Colonic mucosa (tissue), 4 donors: Measurements from ENCODE around the gene TIRAP. TPM values are rescaled to one million over a fixed set of nuclear protein-coding genes. Genes with fewer than 3 reads are reported as not detected.

Experiments used
- DNase-seq: peaks from one replicate; pipeline ENCODE4 v3.0.0-alpha.2; 2020
- H3K27ac ChIP-seq: fragments of 200-600 bp; one replicate; pipeline ENCODE4 v1.8.0; 2021
- H3K27me3 ChIP-seq: fragments of 200-600 bp; one replicate; pipeline ENCODE4 v1.8.0; 2021
- H3K36me3 ChIP-seq: fragments of 200-600 bp; one replicate; pipeline ENCODE4 v1.8.0; 2021
- H3K4me1 ChIP-seq: fragments of 200-600 bp; one replicate; pipeline ENCODE4 v1.8.0; 2021; ENCODE audit warnings: mild to moderate bottlenecking
- H3K4me3 ChIP-seq: fragments of 200-600 bp; one replicate; pipeline ENCODE4 v1.8.0; 2021
- H3K9ac ChIP-seq, 2 donors: one replicate each; pipeline ENCODE4 v1.7.0; 2013; ENCODE audit warnings: control low read depth in 2 of 2, low read depth in 2 of 2, low read length in 2 of 2
- H3K9me3 ChIP-seq: fragments of 200-600 bp; one replicate; pipeline ENCODE4 v1.8.0; 2021
- intact Hi-C: fragments of 100-400 bp; cut with DNase I; formaldehyde crosslinking; loops from one replicate; pipeline ENCODE4 v1.14.1; 2022
- total RNA-seq, 2 donors: library from RNA; stranded (reverse); fragmentation: NEBNext Ultra II Directional in 1 of 2; extraction: Animal tissue kit (Norgen Biotek cat#: 25700) in 1 of 2; gene quantifications; one replicate each; pipeline ENCODE4 v1.2.1, GENCODE V29; 2021
- TF ChIP-seq, protein P1 (sequence below): fragments of 200-600 bp; IDR thresholded peaks from one replicate; pipeline ENCODE4 v1.8.0; 2022; ENCODE audit warnings: antibody characterized with exemption, mild to moderate bottlenecking
- donor health status: healthy.
- donor health status: DM: no; HTN: no; CAD: no.
- donor health status: DM: no; HTN: no; CAD: no.

The TIRAP gene
- total RNA-seq, 2 donors from 2014 or later, result 16.4 to 17.8 TPM

DNA sequence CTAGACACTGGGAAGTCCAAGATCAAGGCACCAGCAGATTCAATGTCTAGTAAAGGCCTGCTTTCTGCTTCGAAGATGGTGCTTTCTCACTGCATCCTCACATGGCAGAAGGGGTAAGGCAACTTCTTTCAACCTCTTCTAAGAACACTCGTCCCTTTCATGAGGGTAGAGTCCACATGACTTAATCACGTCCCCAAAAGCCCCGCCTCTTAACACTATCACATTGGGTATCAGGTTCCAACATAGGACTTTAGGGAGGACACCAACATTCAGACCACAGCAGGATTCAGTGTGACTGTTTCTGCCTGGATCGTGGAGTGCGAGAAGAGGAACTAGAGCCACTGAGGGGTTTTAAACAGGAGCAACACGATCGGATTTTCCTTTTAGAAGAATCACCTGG is 3.7 kb upstream of the TIRAP start:
- Histone ChIP-seq H3K9me3 (no peaks in the 10 kb centered on the region), H3K9ac (no peak overlapping the region), H3K36me3 (no peaks in the 10 kb centered on the region), H3K4me3 (no peak overlapping the region), H3K4me1 (peaks cover 6% of the 10 kb centered on the region), H3K27ac (no peak overlapping the region), H3K27me3 (no peaks in the 10 kb centered on the region)
- DNase-seq, result no peak
- TF ChIP-seq, protein P1, sequence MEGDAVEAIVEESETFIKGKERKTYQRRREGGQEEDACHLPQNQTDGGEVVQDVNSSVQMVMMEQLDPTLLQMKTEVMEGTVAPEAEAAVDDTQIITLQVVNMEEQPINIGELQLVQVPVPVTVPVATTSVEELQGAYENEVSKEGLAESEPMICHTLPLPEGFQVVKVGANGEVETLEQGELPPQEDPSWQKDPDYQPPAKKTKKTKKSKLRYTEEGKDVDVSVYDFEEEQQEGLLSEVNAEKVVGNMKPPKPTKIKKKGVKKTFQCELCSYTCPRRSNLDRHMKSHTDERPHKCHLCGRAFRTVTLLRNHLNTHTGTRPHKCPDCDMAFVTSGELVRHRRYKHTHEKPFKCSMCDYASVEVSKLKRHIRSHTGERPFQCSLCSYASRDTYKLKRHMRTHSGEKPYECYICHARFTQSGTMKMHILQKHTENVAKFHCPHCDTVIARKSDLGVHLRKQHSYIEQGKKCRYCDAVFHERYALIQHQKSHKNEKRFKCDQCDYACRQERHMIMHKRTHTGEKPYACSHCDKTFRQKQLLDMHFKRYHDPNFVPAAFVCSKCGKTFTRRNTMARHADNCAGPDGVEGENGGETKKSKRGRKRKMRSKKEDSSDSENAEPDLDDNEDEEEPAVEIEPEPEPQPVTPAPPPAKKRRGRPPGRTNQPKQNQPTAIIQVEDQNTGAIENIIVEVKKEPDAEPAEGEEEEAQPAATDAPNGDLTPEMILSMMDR, result no peak
- intact Hi-C loops, result no loop called here

DNA sequence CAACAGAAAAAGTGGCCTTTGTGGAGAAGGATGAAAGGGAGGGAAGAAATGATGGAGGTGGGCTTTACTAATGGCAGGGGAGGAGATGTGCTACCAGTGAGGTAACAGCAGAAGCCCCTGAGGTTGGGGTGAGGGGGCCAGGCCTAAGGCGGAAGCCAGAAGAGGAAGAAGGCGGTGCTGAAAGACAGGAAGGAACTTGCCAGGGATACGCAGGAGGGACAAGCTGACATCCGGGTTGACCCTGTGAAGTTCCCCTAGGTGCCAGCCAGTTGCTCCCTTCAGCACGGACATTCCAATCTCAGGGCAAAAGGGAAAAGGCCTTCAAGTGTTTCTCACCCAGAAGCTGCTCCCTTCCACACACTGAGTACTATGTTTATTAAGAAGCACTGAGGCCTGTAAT is 2.3 kb upstream of the TIRAP start:
- TF ChIP-seq, protein P1, result no peak
- no peak overlapping the region for H3K9ac ChIP-seq
- no peaks in the 10 kb centered on the region for H3K27me3 ChIP-seq
- no peak for DNase-seq
- H3K4me3 ChIP-seq, result no peak overlapping the region
- intact Hi-C loops, result no loop called here
- peaks cover 7% of the 10 kb centered on the region for H3K4me1 ChIP-seq
- H3K9me3 ChIP-seq, result no peaks in the 10 kb centered on the region
- no peaks in the 10 kb centered on the region for H3K36me3 ChIP-seq
- H3K27ac ChIP-seq, result no peak overlapping the region

DNA sequence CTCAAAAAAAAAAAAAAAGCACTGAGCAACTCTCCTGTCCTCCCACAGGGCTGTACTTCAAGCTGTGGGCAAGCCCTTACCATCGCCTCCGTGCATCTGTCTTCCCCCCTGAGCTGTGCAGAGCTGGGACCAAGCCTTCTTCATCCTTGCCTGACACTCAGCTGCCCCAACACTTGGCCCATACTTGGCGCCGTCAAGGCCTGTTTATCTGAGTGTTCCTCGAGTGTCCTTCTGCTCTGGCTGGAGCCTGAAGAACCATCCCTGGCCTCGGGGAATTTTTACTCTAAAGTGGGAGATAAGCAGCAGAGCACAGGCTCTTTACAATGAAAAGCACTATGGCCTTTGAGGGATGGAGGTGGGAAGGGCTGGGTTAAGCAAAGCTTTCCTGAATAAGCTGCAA is 1.6 kb upstream of the TIRAP start:
- Histone ChIP-seq H3K9me3 (no peaks in the 10 kb centered on the region), H3K4me1 (peaks cover 7% of the 10 kb centered on the region), H3K4me3 (no peak overlapping the region), H3K9ac (no peak overlapping the region), H3K36me3 (no peaks in the 10 kb centered on the region), H3K27ac (no peak overlapping the region), H3K27me3 (no peaks in the 10 kb centered on the region)
- TF ChIP-seq, protein P1, result no peak
- intact Hi-C loops, result no loop called here
- no peak for DNase-seq

DNA sequence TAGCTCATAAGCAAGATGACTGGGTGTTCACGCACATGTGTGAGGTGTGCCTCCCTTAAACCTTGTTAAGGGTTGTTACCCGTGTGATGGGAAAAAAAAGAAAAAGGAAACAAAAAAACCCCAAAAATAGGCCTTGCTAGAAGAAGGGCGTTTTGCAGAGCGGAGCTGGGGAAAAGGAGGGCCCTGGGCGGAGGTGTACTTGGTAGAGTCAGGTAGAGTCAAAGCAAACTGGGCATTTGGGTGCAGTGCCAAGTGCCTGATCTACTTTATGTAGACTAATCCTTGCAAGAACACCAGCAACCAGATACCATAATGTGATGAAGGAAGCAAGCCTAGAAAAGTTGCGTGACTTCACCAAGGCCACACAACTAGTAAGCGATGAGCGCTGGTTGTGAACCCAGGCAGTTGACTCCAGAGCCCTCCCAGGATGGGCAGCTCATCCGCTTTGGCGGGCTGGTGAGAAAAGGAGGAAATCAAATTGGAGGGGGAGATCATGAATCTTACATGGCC is 1.2 kb upstream of the TIRAP start:
- intact Hi-C loops, result no loop called here
- TF ChIP-seq, protein P1, result no peak

DNA sequence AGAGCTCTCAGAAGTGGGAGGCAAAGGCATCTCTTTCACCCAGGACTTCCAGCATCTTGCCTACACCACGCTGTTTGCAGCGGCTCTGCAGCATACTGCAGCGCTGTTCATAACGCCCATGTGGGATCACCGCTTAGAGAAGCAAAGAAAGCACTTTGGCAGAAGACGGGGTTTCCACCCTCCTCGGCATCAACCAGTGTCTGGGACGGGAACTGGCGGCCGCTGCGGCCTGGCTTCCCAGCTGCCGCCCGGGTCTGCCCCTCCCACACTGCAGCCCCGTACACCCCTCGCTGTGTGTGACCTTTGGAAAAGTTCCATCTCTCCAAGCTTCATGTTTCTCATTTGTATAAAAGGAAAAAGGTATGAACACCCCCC is 545 bp upstream of the TIRAP start:
- peaks cover 7% of the 10 kb centered on the region for H3K4me1 ChIP-seq
- H3K9ac ChIP-seq, result peak overlapping the region; percentile 60 to 90
- no peaks in the 10 kb centered on the region for H3K36me3 ChIP-seq
- TF ChIP-seq, protein P1, result no peak
- H3K4me3 ChIP-seq, result peak overlapping the region; percentile 76
- H3K27me3 ChIP-seq, result no peaks in the 10 kb centered on the region
- H3K27ac ChIP-seq, result peak overlapping the region; percentile 95
- DNase-seq, result peak; percentile 53
- H3K9me3 ChIP-seq, result no peaks in the 10 kb centered on the region
- intact Hi-C loops, result no loop called here

More for the DNA sequence above, 1.2 kb upstream of the TIRAP start:
- Histone ChIP-seq H3K4me3 (no peak overlapping the region), H3K36me3 (no peaks in the 10 kb centered on the region), H3K27ac (peak overlapping the region; percentile 95), H3K27me3 (no peaks in the 10 kb centered on the region), H3K9ac (peak overlapping the region in 1 of 2 donors; percentile 90), H3K4me1 (peaks cover 7% of the 10 kb centered on the region), H3K9me3 (no peaks in the 10 kb centered on the region)
- no peak for DNase-seq
